HFFc6 (cell line): ENCODE results near the gene CACFD1. TPM values are rescaled to one million over a fixed set of nuclear protein-coding genes. Genes with fewer than 3 reads are reported as not detected.
A peak's percentile ranks its signal among the peaks of the same experiment; 100 is the strongest.

ENCODE experiments used
- DNase-seq: peaks from one replicate; pipeline ENCODE4 v3.0.0-alpha.2; 2018
- H3K27ac Mint-ChIP-seq: 2 replicates; pipeline ENCODE4 v1.8.0; 2020; ENCODE audit warnings: mild to moderate bottlenecking, mixed read lengths
- H3K27me3 Mint-ChIP-seq: 2 replicates; pipeline ENCODE4 v1.8.0; 2021; ENCODE audit warnings: mild to moderate bottlenecking, moderate library complexity, mixed read lengths; ENCODE audit not compliant: insufficient read depth
- H3K36me3 Mint-ChIP-seq: 2 replicates; pipeline ENCODE4 v1.8.0; 2021; ENCODE audit warnings: low read depth, mixed read lengths
- H3K4me1 Mint-ChIP-seq: 2 replicates; pipeline ENCODE4 v1.8.0; 2020; ENCODE audit warnings: low read depth, mixed read lengths
- H3K4me3 Mint-ChIP-seq: 2 replicates; pipeline ENCODE4 v1.8.0; 2020; ENCODE audit warnings: mild to moderate bottlenecking, moderate library complexity, mixed read lengths
- H3K9me3 Mint-ChIP-seq: 2 replicates; pipeline ENCODE4 v1.8.0; 2020; ENCODE audit warnings: mild to moderate bottlenecking, mixed read lengths
- CTCF ChIP-seq: fragments of 200-600 bp; sonication (generic); IDR thresholded peaks from 2 replicates; pipeline ENCODE4 v1.5.0; 2021; ENCODE audit warnings: antibody characterized with exemption, mild to moderate bottlenecking
- total RNA-seq, 6 experiments: library from RNA; stranded (reverse); fragmentation: NEBNext Ultra II Directional; extraction: Animal tissue kit (Norgen Biotek cat#: 25700); gene quantifications; 2 replicates in 1 of 6; 3 replicates in 5 of 6; pipeline ENCODE4 v1.2.3, GENCODE V29; 2021

Gene CACFD1
- total RNA-seq, 6 experiments from 2014 or later: 5.0 to 9.1 (median 6.7) TPM

- no peak for DNase-seq
- H3K27me3 Mint-ChIP-seq: peaks cover 20% of the 10 kb centered on the region
- H3K4me1 Mint-ChIP-seq: no peaks in the 10 kb centered on the region
- no peak overlapping the region for H3K4me3 Mint-ChIP-seq
- no peak overlapping the region for H3K27ac Mint-ChIP-seq
- no peaks in the 10 kb centered on the region for H3K36me3 Mint-ChIP-seq
- no peak for TF ChIP-seq CTCF
- H3K9me3 Mint-ChIP-seq: no peaks in the 10 kb centered on the region
Observed at GRCh38 chr9:133433351-133433843, 26.4 kb upstream of the CACFD1 start.

- DNase-seq: no peak
- Mint-ChIP-seq H3K4me1 (no peaks in the 10 kb centered on the region), H3K4me3 (no peak overlapping the region), H3K36me3 (no peaks in the 10 kb centered on the region), H3K9me3 (no peaks in the 10 kb centered on the region), H3K27ac (no peak overlapping the region), H3K27me3 (peaks cover 38% of the 10 kb centered on the region)
- TF ChIP-seq CTCF: no peak
Observed at GRCh38 chr9:133436681-133437080, 23.1 kb upstream of the CACFD1 start.

GRCh38 chr9:133437753-133438531 lies 21.8 kb upstream of the CACFD1 start:
- TF ChIP-seq CTCF: peak; percentile 43; the same call in 1 of the 2 replicates
- Mint-ChIP-seq H3K4me1 (no peaks in the 10 kb centered on the region), H3K9me3 (no peaks in the 10 kb centered on the region), H3K27me3 (peaks cover 37% of the 10 kb centered on the region), H3K36me3 (no peaks in the 10 kb centered on the region), H3K27ac (no peak overlapping the region), H3K4me3 (no peak overlapping the region)
- DNase-seq: no peak

DNA sequence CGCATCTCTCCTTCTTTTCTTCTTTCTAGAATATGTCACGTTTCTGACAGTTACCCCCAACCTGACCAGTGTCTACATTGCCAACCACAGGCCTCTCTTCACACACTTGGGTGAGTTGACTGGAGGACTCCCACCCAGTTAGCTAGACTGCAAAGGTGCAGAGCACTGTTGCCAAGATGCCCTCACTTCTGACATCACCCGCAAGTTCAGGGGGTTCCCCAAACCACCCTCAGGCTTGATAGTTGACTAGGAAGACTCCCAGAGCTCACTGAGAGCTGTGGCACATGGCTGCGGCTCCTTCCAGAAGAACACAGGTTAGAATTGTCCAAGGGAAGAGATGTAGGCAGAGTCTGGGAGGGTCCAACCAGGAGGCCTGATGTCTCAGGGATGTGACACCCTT lies 20.4 kb upstream of the CACFD1 start:
- no peak overlapping the region for H3K4me3 Mint-ChIP-seq
- TF ChIP-seq CTCF: no peak
- no peaks in the 10 kb centered on the region for H3K9me3 Mint-ChIP-seq

GRCh38 chr9:133440874-133441273 lies 18.9 kb upstream of the CACFD1 start:
- H3K4me1 Mint-ChIP-seq: no peaks in the 10 kb centered on the region
- no peak overlapping the region for H3K4me3 Mint-ChIP-seq
- no peak overlapping the region for H3K27ac Mint-ChIP-seq
- no peaks in the 10 kb centered on the region for H3K9me3 Mint-ChIP-seq
- peaks cover 28% of the 10 kb centered on the region for H3K27me3 Mint-ChIP-seq
- no peak for DNase-seq
- no peaks in the 10 kb centered on the region for H3K36me3 Mint-ChIP-seq
- no peak for TF ChIP-seq CTCF

More for the DNA sequence above, 20.4 kb upstream of the CACFD1 start:
- DNase-seq: no peak
- no peaks in the 10 kb centered on the region for H3K4me1 Mint-ChIP-seq
- peaks cover 27% of the 10 kb centered on the region for H3K27me3 Mint-ChIP-seq
- no peak overlapping the region for H3K27ac Mint-ChIP-seq
- H3K36me3 Mint-ChIP-seq: no peaks in the 10 kb centered on the region
